ENCODE data around the gene PHIP. TPM values are rescaled to one million over a fixed set of nuclear protein-coding genes. Genes with fewer than 3 reads are reported as not detected.

PHIP gene
- total RNA-seq, 5 donors from 2014 or later (not counting 1 experiment from before 2014, with no cell fraction given): 32.1 to 44.6 (median 33.5) TPM

- H3K27ac Mint-ChIP-seq: peak overlapping the region in 1 of 2 donors; percentile 8
- Histone ChIP-seq H3K36me3 (ENCODE audit: control insufficient read depth in 2 of 2, extremely low read depth in 1 of 2, insufficient read depth in 1 of 2, low read length in 1 of 2) (peaks cover 0 to 75% of the 10 kb centered on the region in 2 donors), H3K27me3 (replicated peaks in 1 of 2; ENCODE audit: control insufficient read depth in 2 of 2, extremely low read depth in 1 of 2, insufficient read depth in 2 of 2, low read length in 1 of 2) (no peaks in the 10 kb centered on the region), H3K4me1 (ENCODE audit: control insufficient read depth in 1 of 2, extremely low read depth in 1 of 2, insufficient read depth in 2 of 2, low read length in 2 of 2) (no peaks in the 10 kb centered on the region), H3K9me3 (no peaks in the 10 kb centered on the region), H3K27ac (ENCODE audit: low read length) (no peak overlapping the region), H3K4me3 (ENCODE audit: control insufficient read depth in 1 of 2, extremely low read depth in 1 of 2, low read length in 1 of 2) (no peak overlapping the region)
- H3K9me3 Mint-ChIP-seq: peaks cover 6 to 27% (median 10%) of the 10 kb centered on the region in 3 donors
- CTCF ChIA-PET: interaction anchor here in 1 of 2 donors (0.6 kb wide), 1 partner anchor 123 kb away, joined by 6 read pairs; no protein-coding TSS in a partner anchor
- no peak for ATAC-seq (replicated peaks in 1 of 4)
- no peak overlapping the region for H3K4me3 Mint-ChIP-seq
- POLR2A ChIA-PET: interaction anchor here in 1 of 2 donors (0.6 kb wide), 1 partner anchor 28 kb away, joined by 4 read pairs; no protein-coding TSS in a partner anchor
- DNase-seq: no peak
- WGBS (ENCODE audit: insufficient coverage): no CpG with 5 or more reads among the region's 1 CpG
- H3K36me3 Mint-ChIP-seq: peaks cover 86% of the 10 kb centered on the region
- no peaks in the 10 kb centered on the region for H3K27me3 Mint-ChIP-seq
- H3K4me1 Mint-ChIP-seq: no peaks in the 10 kb centered on the region
These were observed 125.7 kb downstream of the PHIP start for GRCh38 chr6:78952362-78952761.

- H3K4me3 Mint-ChIP-seq: no peak overlapping the region
- no CpG with 5 or more reads among the region's 3 CpGs for WGBS (ENCODE audit: insufficient coverage)
- DNase-seq: no peak
- Histone ChIP-seq H3K9me3 (no peaks in the 10 kb centered on the region), H3K4me1 (ENCODE audit: control insufficient read depth in 1 of 2, extremely low read depth in 1 of 2, insufficient read depth in 2 of 2, low read length in 2 of 2) (no peaks in the 10 kb centered on the region), H3K27ac (ENCODE audit: low read length) (no peak overlapping the region), H3K36me3 (ENCODE audit: control insufficient read depth in 2 of 2, extremely low read depth in 1 of 2, insufficient read depth in 1 of 2, low read length in 1 of 2) (peaks cover 0 to 83% of the 10 kb centered on the region in 2 donors), H3K4me3 (ENCODE audit: control insufficient read depth in 1 of 2, extremely low read depth in 1 of 2, low read length in 1 of 2) (no peak overlapping the region), H3K27me3 (replicated peaks in 1 of 2; ENCODE audit: control insufficient read depth in 2 of 2, extremely low read depth in 1 of 2, insufficient read depth in 2 of 2, low read length in 1 of 2) (no peaks in the 10 kb centered on the region)
- peaks cover 83% of the 10 kb centered on the region for H3K36me3 Mint-ChIP-seq
- no peak overlapping the region for H3K27ac Mint-ChIP-seq
- no peaks in the 10 kb centered on the region for H3K4me1 Mint-ChIP-seq
- no peaks in the 10 kb centered on the region for H3K27me3 Mint-ChIP-seq
- ChIA-PET CTCF (no interaction called here), POLR2A (no interaction called here)
- ATAC-seq (replicated peaks in 1 of 4): no peak
- peaks cover 6 to 27% (median 10%) of the 10 kb centered on the region in 3 donors for H3K9me3 Mint-ChIP-seq
These were observed 129.3 kb downstream of the PHIP start for GRCh38 chr6:78948785-78949184.

- no peaks in the 10 kb centered on the region for H3K27me3 ChIP-seq (replicated peaks in 1 of 2; ENCODE audit: control insufficient read depth in 2 of 2, extremely low read depth in 1 of 2, insufficient read depth in 2 of 2, low read length in 1 of 2)
- ChIA-PET POLR2A (no interaction called here), CTCF (interaction anchor here (1.1 kb wide), 2 partner anchors 9 to 11 kb away, joined by 3 read pairs; no protein-coding TSS in a partner anchor)
- H3K36me3 Mint-ChIP-seq: peaks cover 81% of the 10 kb centered on the region
- H3K4me1 Mint-ChIP-seq: no peaks in the 10 kb centered on the region
- H3K4me1 ChIP-seq (ENCODE audit: control insufficient read depth in 1 of 2, extremely low read depth in 1 of 2, insufficient read depth in 2 of 2, low read length in 2 of 2): no peaks in the 10 kb centered on the region
- H3K4me3 Mint-ChIP-seq: no peak overlapping the region
- no peak overlapping the region for H3K27ac Mint-ChIP-seq
- no peaks in the 10 kb centered on the region for H3K9me3 ChIP-seq
- peaks cover 2 to 81% of the 10 kb centered on the region in 2 donors for H3K36me3 ChIP-seq (ENCODE audit: control insufficient read depth in 2 of 2, extremely low read depth in 1 of 2, insufficient read depth in 1 of 2, low read length in 1 of 2)
- H3K27me3 Mint-ChIP-seq: no peaks in the 10 kb centered on the region
- ATAC-seq (replicated peaks in 1 of 4) (no peak), DNase-seq (no peak)
- peaks cover 6 to 27% (median 7%) of the 10 kb centered on the region in 3 donors for H3K9me3 Mint-ChIP-seq
- H3K27ac ChIP-seq (ENCODE audit: low read length): no peak overlapping the region
- H3K4me3 ChIP-seq (ENCODE audit: control insufficient read depth in 1 of 2, extremely low read depth in 1 of 2, low read length in 1 of 2): no peak overlapping the region
- no CpG with 5 or more reads among the region's 2 CpGs for WGBS (ENCODE audit: insufficient coverage)
These were observed 130.1 kb downstream of the PHIP start for GRCh38 chr6:78947962-78948361.

- Mint-ChIP-seq H3K4me1 (no peaks in the 10 kb centered on the region), H3K9me3 (peaks cover 3 to 24% (median 7%) of the 10 kb centered on the region in 3 donors), H3K27me3 (no peaks in the 10 kb centered on the region), H3K4me3 (no peak overlapping the region), H3K36me3 (peaks cover 78% of the 10 kb centered on the region), H3K27ac (no peak overlapping the region)
- Histone ChIP-seq H3K27ac (ENCODE audit: low read length) (no peak overlapping the region), H3K4me1 (ENCODE audit: control insufficient read depth in 1 of 2, extremely low read depth in 1 of 2, insufficient read depth in 2 of 2, low read length in 2 of 2) (no peaks in the 10 kb centered on the region), H3K36me3 (ENCODE audit: control insufficient read depth in 2 of 2, extremely low read depth in 1 of 2, insufficient read depth in 1 of 2, low read length in 1 of 2) (peaks cover 2 to 84% of the 10 kb centered on the region in 2 donors), H3K9me3 (no peaks in the 10 kb centered on the region), H3K4me3 (ENCODE audit: control insufficient read depth in 1 of 2, extremely low read depth in 1 of 2, low read length in 1 of 2) (no peak overlapping the region), H3K27me3 (replicated peaks in 1 of 2; ENCODE audit: control insufficient read depth in 2 of 2, extremely low read depth in 1 of 2, insufficient read depth in 2 of 2, low read length in 1 of 2) (no peaks in the 10 kb centered on the region)
- no peak for ATAC-seq (replicated peaks in 1 of 4)
- CTCF ChIA-PET: interaction anchor here (1.1 kb wide), 2 partner anchors 9 to 10 kb away, joined by 3 read pairs; no protein-coding TSS in a partner anchor
- DNase-seq: no peak
- WGBS (ENCODE audit: insufficient coverage): no CpG with 5 or more reads among the region's 2 CpGs
- POLR2A ChIA-PET: no interaction called here
These were observed 130.5 kb downstream of the PHIP start for GRCh38 chr6:78947529-78947928.

GRCh38 chr6:78942446-78942845 lies 135.6 kb downstream of the PHIP start:
- H3K27me3 Mint-ChIP-seq: no peaks in the 10 kb centered on the region
- peaks cover 2 to 65% of the 10 kb centered on the region in 2 donors for H3K36me3 ChIP-seq (ENCODE audit: control insufficient read depth in 2 of 2, extremely low read depth in 1 of 2, insufficient read depth in 1 of 2, low read length in 1 of 2)
- no peaks in the 10 kb centered on the region for H3K4me1 Mint-ChIP-seq
- no peaks in the 10 kb centered on the region for H3K9me3 Mint-ChIP-seq
- POLR2A ChIA-PET: no interaction called here
- H3K9me3 ChIP-seq: no peaks in the 10 kb centered on the region
- no peak overlapping the region for H3K4me3 ChIP-seq (ENCODE audit: control insufficient read depth in 1 of 2, extremely low read depth in 1 of 2, low read length in 1 of 2)
- H3K27ac ChIP-seq (ENCODE audit: low read length): no peak overlapping the region
- DNase-seq (no peak), ATAC-seq (replicated peaks in 1 of 4) (no peak)
- H3K27ac Mint-ChIP-seq: no peak overlapping the region
- WGBS (ENCODE audit: insufficient coverage): no CpG with 5 or more reads among the region's 1 CpG
- H3K4me3 Mint-ChIP-seq: no peak overlapping the region
- H3K27me3 ChIP-seq (replicated peaks in 1 of 2; ENCODE audit: control insufficient read depth in 2 of 2, extremely low read depth in 1 of 2, insufficient read depth in 2 of 2, low read length in 1 of 2): no peaks in the 10 kb centered on the region
- peaks cover 58% of the 10 kb centered on the region for H3K36me3 Mint-ChIP-seq
- H3K4me1 ChIP-seq (ENCODE audit: control insufficient read depth in 1 of 2, extremely low read depth in 1 of 2, insufficient read depth in 2 of 2, low read length in 2 of 2): no peaks in the 10 kb centered on the region
- CTCF ChIA-PET: interaction anchor here in 1 of 2 donors (0.8 kb wide), 1 partner anchor 574 kb away, joined by 3 read pairs; no protein-coding TSS in a partner anchor

GRCh38 chr6:78936515-78936914 lies 141.5 kb downstream of the PHIP start:
- H3K4me1 ChIP-seq (ENCODE audit: control insufficient read depth in 1 of 2, extremely low read depth in 1 of 2, insufficient read depth in 2 of 2, low read length in 2 of 2): no peaks in the 10 kb centered on the region
- no peak overlapping the region for H3K4me3 ChIP-seq (ENCODE audit: control insufficient read depth in 1 of 2, extremely low read depth in 1 of 2, low read length in 1 of 2)
- no peaks in the 10 kb centered on the region for H3K27me3 ChIP-seq (replicated peaks in 1 of 2; ENCODE audit: control insufficient read depth in 2 of 2, extremely low read depth in 1 of 2, insufficient read depth in 2 of 2, low read length in 1 of 2)
- ChIA-PET POLR2A (no interaction called here), CTCF (no interaction called here)
- Mint-ChIP-seq H3K4me3 (no peak overlapping the region), H3K27me3 (no peaks in the 10 kb centered on the region), H3K27ac (no peak overlapping the region), H3K4me1 (no peaks in the 10 kb centered on the region), H3K9me3 (peaks cover 5 to 13% (median 7%) of the 10 kb centered on the region in 3 donors), H3K36me3 (peaks cover 32% of the 10 kb centered on the region)
- H3K36me3 ChIP-seq (ENCODE audit: control insufficient read depth in 2 of 2, extremely low read depth in 1 of 2, insufficient read depth in 1 of 2, low read length in 1 of 2): peaks cover 0 to 16% of the 10 kb centered on the region in 2 donors
- DNase-seq: no peak
- H3K27ac ChIP-seq (ENCODE audit: low read length): no peak overlapping the region
- ATAC-seq (replicated peaks in 1 of 4): no peak
- no peaks in the 10 kb centered on the region for H3K9me3 ChIP-seq
- 100% methylated on average over 1 of the region's 2 CpGs for WGBS (ENCODE audit: insufficient coverage)
